SK-N-SH treated with all-trans-retinoic acid at 6 μM for 48 hours (cell line): ENCODE data around the gene TRMT13.

Source experiments
- ATAC-seq: fragments of 200-7000 bp; cut with Tn5 transposase; 3 replicates; pipeline ENCODE4 v1.9.1; 2020; ENCODE audit warnings: mild to moderate bottlenecking, moderate library complexity
- ARNTL ChIP-seq: fragments of 450-650 bp; formaldehyde crosslinking; IDR thresholded peaks from 2 replicates; pipeline ENCODE4 v1.5.0; 2020; ENCODE audit warnings: low read depth, mild to moderate bottlenecking, moderate library complexity, borderline replicate concordance
- BACH2 ChIP-seq: fragments of 250-450 bp; sonication (Bioruptor Pico); IDR thresholded peaks from 2 replicates; pipeline ENCODE4 v1.9.0; 2021; ENCODE audit warnings: mild to moderate bottlenecking, borderline replicate concordance
- CREB5 ChIP-seq: fragments of 250-450 bp; sonication (Bioruptor Pico); IDR thresholded peaks from 2 replicates; pipeline ENCODE4 v1.5.1; 2020; ENCODE audit warnings: low read depth, mild to moderate bottlenecking, moderate library complexity
- CSDC2 ChIP-seq: fragments of 250-450 bp; sonication (Bioruptor Pico); IDR thresholded peaks from 2 replicates; pipeline ENCODE4 v1.5.0; 2020; ENCODE audit warnings: mild to moderate bottlenecking, moderate library complexity
- CSRNP3 ChIP-seq: fragments of 250-450 bp; sonication (Bioruptor Pico); IDR thresholded peaks from 2 replicates; pipeline ENCODE4 v1.5.1; 2021; ENCODE audit warnings: mild to moderate bottlenecking, moderate library complexity
- ESRRG ChIP-seq: fragments of 250-450 bp; sonication (Bioruptor Pico); IDR thresholded peaks from 2 replicates; pipeline ENCODE4 v1.6.1; 2021; ENCODE audit warnings: mild to moderate bottlenecking
- GLIS3 ChIP-seq: fragments of 250-450 bp; sonication (Bioruptor Pico); IDR thresholded peaks from 2 replicates; pipeline ENCODE4 v1.5.0; 2020; ENCODE audit warnings: mild to moderate bottlenecking, moderate library complexity
- OSR1 ChIP-seq: fragments of 250-450 bp; sonication (Bioruptor Pico); IDR thresholded peaks from 2 replicates; pipeline ENCODE4 v1.8.0; 2022; ENCODE audit warnings: moderate library complexity, mild to moderate bottlenecking, inconsistent platforms
- PATZ1 ChIP-seq: fragments of 250-450 bp; sonication (Bioruptor Pico); IDR thresholded peaks from 2 replicates; pipeline ENCODE4 v1.8.0; 2020; ENCODE audit warnings: mild to moderate bottlenecking, moderate library complexity, borderline replicate concordance
- PPARA ChIP-seq: fragments of 250-450 bp; sonication (Bioruptor Pico); IDR thresholded peaks from 2 replicates; pipeline ENCODE4 v1.5.0; 2020; ENCODE audit warnings: mild to moderate bottlenecking, borderline replicate concordance
- RARB ChIP-seq: fragments of 250-450 bp; sonication (Bioruptor Pico); IDR thresholded peaks from 2 replicates; pipeline ENCODE4 v1.8.0; 2021; ENCODE audit warnings: mild to moderate bottlenecking, moderate library complexity
- SNAI2 ChIP-seq: fragments of 250-450 bp; sonication (Bioruptor Pico); IDR thresholded peaks from 2 replicates; pipeline ENCODE4 v1.5.0; 2020; ENCODE audit warnings: mild to moderate bottlenecking, moderate library complexity
- TCF4 ChIP-seq: fragments of 250-450 bp; sonication (Bioruptor Pico); IDR thresholded peaks from 2 replicates; pipeline ENCODE4 v1.8.0; 2021; ENCODE audit warnings: mild to moderate bottlenecking, moderate library complexity, borderline replicate concordance
- TOX ChIP-seq: fragments of 250-450 bp; sonication (Bioruptor Pico); IDR thresholded peaks from 2 replicates; pipeline ENCODE4 v1.8.0; 2021; ENCODE audit warnings: mild to moderate bottlenecking, moderate library complexity, borderline replicate concordance
- TSHZ2 ChIP-seq: fragments of 250-450 bp; sonication (Bioruptor Pico); IDR thresholded peaks from 2 replicates; pipeline ENCODE4 v1.5.0; 2020; ENCODE audit warnings: mild to moderate bottlenecking, moderate library complexity
- ZC3H10 ChIP-seq: fragments of 250-450 bp; sonication (Bioruptor Pico); IDR thresholded peaks from 2 replicates; pipeline ENCODE4 v1.5.1; 2021; ENCODE audit warnings: mild to moderate bottlenecking, moderate library complexity
- ZFP3 ChIP-seq: fragments of 250-450 bp; sonication (Bioruptor Pico); IDR thresholded peaks from 2 replicates; pipeline ENCODE4 v1.5.0; 2020; ENCODE audit warnings: mild to moderate bottlenecking, moderate library complexity
- ZFP30 ChIP-seq: fragments of 450-650 bp; formaldehyde crosslinking; IDR thresholded peaks from 2 replicates; pipeline ENCODE4 v1.5.0; 2022; ENCODE audit warnings: mild to moderate bottlenecking, moderate library complexity
- ZNF565 ChIP-seq: fragments of 450-650 bp; formaldehyde crosslinking; conservative IDR thresholded peaks from 2 replicates; pipeline ENCODE4 v1.5.0; 2020; ENCODE audit warnings: low read depth, mild to moderate bottlenecking, moderate library complexity
- ZNF70 ChIP-seq: fragments of 450-650 bp; formaldehyde crosslinking; IDR thresholded peaks from 2 replicates; pipeline ENCODE4 v1.5.0; 2020; ENCODE audit warnings: mild to moderate bottlenecking, moderate library complexity
- ZNF8 ChIP-seq: fragments of 450-650 bp; formaldehyde crosslinking; IDR thresholded peaks from 2 replicates; pipeline ENCODE4 v1.5.0; 2020; ENCODE audit warnings: mild to moderate bottlenecking, moderate library complexity

TRMT13 gene

GRCh38 chr1:100141192-100141591 lies 8.2 kb downstream of the TRMT13 start:
- no peak for TF ChIP-seq ZNF70 (CRISPR knock-in tag)
- TF ChIP-seq SNAI2 = no peak
- no peak for TF ChIP-seq ZFP30 (CRISPR knock-in tag)
- TF ChIP-seq ARNTL (CRISPR knock-in tag) = no peak
- TF ChIP-seq PPARA (CRISPR knock-in tag) = no peak
- no peak for TF ChIP-seq TCF4 (CRISPR knock-in tag)
- no peak for TF ChIP-seq GLIS3 (CRISPR knock-in tag)
- TF ChIP-seq ZNF8 (CRISPR knock-in tag) = no peak
- ATAC-seq = no peak

GRCh38 chr1:100142343-100142742 lies 9.4 kb downstream of the TRMT13 start:
- TF ChIP-seq GLIS3 (CRISPR knock-in tag) (no peak), SNAI2 (no peak), TSHZ2 (CRISPR knock-in tag) (no peak), ARNTL (CRISPR knock-in tag) (no peak), PATZ1 (no peak), CSRNP3 (no peak), ZFP3 (CRISPR knock-in tag) (no peak), BACH2 (CRISPR knock-in tag) (no peak), OSR1 (CRISPR knock-in tag) (no peak), CREB5 (CRISPR knock-in tag) (no peak), ZNF8 (CRISPR knock-in tag) (no peak), TCF4 (CRISPR knock-in tag) (no peak), ZNF565 (no peak), ESRRG (no peak), ZC3H10 (CRISPR knock-in tag) (no peak), RARB (CRISPR knock-in tag) (no peak)
- no peak for ATAC-seq

- no peak for ATAC-seq
- TF ChIP-seq RARB (CRISPR knock-in tag) = no peak
- no peak for TF ChIP-seq ZNF565
- no peak for TF ChIP-seq ESRRG
- TF ChIP-seq SNAI2 = no peak
- TF ChIP-seq TCF4 (CRISPR knock-in tag) = no peak
- TF ChIP-seq TSHZ2 (CRISPR knock-in tag) = no peak
- no peak for TF ChIP-seq ARNTL (CRISPR knock-in tag)
- TF ChIP-seq PPARA (CRISPR knock-in tag) = no peak
- no peak for TF ChIP-seq CSRNP3
- TF ChIP-seq OSR1 (CRISPR knock-in tag) = no peak
- no peak for TF ChIP-seq CREB5 (CRISPR knock-in tag)
- no peak for TF ChIP-seq TOX (CRISPR knock-in tag)
- no peak for TF ChIP-seq CSDC2
- no peak for TF ChIP-seq ZNF70 (CRISPR knock-in tag)
- TF ChIP-seq ZC3H10 (CRISPR knock-in tag) = no peak
- TF ChIP-seq GLIS3 (CRISPR knock-in tag) = no peak
Observed at GRCh38 chr1:100145116-100145515, 12.2 kb downstream of the TRMT13 start.
